Inflammatory macrophage (primary cell): ENCODE results near the gene ENTREP3.
A peak's percentile ranks its signal among the peaks of the same experiment; 100 is the strongest.
"Not testable (repeated sequence)": the region's sequence is repeated elsewhere in the genome, so short reads cannot be mapped to it uniquely, and the experiment has no call there.

Experiments used
- DNase-seq, 2 donors: peaks; one replicate each; pipeline ENCODE4 v3.0.0-alpha.2; 2020 to 2022

Gene ENTREP3

DNA sequence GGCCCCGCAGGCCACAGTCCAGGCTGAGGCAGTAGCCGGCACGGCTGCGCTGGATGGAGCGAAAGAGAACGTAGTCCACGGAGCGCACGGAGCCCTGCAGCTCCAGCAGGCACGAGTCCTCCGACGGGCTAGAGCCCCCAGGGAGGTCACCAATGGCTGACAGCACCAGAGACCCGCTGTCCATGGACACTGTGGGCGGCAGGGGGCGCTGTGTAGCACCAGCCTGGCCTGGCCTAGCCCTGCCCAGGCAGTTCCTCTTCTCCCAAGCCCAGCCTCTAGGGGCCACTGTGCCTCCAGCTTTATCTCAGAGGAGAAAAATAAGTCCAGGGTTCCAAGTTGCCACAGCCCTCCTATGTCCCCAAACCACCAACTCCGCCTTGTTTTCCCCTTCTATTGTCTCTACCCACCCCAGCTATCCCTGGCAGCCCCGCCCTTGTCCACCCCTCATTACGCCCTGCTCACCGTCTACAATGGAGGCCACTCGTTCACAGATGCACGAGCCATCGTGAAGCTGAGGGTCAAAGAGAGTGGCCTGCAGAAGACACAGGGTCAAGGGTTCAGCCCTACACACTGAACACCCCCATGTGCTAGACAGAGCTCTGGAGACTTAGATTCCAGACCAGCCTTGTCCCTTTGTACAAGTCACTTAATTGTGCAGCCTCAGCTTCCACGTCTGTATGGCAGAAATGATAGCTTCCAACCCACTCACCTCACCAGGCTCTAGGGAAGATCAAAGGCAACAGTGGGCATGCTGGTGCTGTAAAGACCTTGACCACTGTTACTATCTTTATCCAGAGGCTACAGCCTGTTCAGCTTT, 4.4 kb downstream of the ENTREP3 start:
- DNase-seq, result peak; percentile 94 to 95

DNA sequence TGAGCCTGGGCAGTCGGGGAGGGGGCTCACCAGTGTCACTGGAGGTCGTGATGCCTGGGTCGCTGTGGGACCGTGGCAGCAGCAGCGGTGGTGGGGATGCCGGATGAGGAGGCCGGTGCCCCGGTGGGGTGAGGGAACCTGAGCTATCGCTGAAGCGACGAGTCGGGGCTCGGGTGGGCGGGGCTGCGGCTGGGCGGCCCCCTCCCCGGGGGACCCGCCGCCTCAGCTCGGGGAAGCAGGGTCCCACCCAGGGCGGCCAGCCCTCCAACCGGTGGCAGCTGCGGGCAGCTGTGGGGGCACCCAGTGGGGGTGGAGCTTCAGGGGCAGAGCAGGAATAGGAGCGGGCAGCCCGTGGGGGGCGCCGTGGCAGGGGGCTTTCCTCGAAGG, 5.0 kb downstream of the ENTREP3 start:
- DNase-seq, result no peak

- DNase-seq, result no peak
Observed at GRCh38 chr1:155247667-155248553, 7.4 kb downstream of the ENTREP3 start.

DNA sequence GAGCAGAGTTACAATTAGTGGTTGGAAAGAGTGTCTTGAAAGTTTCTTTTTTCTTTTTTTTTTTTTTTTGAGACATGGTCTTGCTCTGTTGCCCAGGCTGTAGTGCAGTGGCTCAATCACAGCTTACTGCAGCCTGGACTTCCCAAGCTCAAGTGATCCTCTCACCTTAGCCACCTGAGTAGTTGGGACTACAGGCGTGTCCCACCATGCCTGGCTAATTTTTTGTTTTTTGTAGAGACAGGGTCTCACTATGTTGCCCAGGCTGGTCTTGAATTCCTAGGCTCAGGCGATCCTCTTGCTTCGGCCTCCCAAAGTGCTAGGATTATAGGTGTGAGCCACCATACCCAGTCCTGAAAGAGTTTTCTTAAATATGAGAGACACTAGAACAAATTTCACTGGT, 8.5 kb downstream of the ENTREP3 start:
- not testable (repeated sequence) for DNase-seq

DNA sequence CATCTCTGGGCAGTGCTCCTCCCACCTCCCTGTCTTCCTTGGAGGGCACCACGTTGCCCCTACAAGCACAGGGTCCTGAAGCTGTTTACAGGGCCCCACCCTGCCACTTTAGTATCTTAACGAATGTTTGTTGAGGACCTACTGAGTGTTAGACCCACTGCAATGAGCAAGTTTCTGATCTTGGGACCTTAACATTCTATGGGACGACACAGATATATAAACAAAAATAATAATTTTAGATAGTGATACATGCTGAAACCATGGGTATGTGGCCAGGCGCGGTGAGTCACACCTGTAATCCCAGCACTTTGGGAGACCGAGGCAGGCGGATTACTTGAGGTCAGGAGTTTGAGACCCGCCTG, 10.1 kb downstream of the ENTREP3 start:
- DNase-seq, result no peak

DNA sequence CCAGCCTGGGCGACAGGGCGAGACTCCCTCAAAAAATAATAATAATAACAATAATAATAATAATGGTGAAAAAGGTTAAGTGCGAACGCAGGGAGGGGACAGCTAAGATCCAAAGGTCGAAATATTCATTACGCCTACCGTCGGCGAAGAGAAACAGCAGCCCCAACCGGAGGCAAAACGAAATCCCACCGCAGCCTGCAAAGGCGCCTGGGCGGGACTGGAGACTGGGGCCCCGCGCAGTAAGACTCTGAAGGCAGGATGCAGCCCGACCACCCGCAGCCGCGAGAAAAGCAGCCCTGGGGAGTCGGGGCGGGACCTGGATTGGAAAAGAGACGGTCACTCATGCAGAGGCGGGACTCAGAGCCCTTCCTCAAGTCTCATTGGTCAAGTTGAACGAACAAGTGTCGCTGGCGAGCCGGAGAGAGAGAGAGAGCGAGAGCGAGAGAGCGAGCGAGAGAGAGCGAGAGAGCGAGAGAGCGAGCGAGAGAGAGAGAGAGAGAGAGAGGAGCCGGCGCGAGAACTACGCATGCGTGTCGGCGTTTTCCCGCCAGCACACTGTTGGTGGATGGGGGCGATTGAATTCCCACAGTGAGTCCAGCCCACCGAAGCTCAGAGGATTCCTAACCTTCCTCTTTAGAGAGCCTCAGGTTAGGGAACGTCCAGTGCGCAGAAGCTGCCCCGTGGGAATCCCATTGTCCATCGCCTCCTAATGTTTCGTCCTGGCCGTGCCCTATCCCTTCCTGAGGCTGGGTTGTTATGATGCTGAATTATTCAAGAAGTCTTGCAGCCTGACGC, 10.7 kb downstream of the ENTREP3 start:
- DNase-seq, result peak; percentile 97 to 99

DNA sequence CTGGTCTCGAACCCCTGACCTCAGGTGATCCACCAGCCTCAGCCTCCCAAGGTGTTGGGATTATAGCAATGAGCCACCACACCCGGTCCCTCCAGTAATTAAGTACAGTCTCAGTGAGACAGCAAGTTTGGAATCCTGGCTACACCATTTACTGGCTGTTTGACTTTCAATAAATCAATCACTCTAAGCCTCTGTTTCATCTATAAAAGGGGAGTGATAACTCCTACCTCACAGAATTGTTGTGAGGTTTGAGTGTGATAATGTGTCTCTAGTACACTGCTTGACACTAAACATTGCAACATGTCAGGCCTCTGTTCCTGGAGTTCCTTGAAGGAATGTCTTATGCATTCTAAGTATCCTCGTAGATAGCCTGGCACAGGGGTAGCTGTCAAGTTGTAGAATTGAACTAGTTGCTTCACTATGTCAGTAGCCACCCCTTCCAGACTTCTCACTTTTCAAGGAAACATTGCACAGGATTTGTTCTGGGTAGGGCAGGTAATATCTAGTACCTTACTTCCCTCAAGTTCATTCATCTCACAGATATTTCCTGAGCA, 12.4 kb downstream of the ENTREP3 start:
- no peak for DNase-seq

- DNase-seq, result peak; percentile 91 to 97
Observed at GRCh38 chr1:155241841-155242264, 13.4 kb downstream of the ENTREP3 start.

DNA sequence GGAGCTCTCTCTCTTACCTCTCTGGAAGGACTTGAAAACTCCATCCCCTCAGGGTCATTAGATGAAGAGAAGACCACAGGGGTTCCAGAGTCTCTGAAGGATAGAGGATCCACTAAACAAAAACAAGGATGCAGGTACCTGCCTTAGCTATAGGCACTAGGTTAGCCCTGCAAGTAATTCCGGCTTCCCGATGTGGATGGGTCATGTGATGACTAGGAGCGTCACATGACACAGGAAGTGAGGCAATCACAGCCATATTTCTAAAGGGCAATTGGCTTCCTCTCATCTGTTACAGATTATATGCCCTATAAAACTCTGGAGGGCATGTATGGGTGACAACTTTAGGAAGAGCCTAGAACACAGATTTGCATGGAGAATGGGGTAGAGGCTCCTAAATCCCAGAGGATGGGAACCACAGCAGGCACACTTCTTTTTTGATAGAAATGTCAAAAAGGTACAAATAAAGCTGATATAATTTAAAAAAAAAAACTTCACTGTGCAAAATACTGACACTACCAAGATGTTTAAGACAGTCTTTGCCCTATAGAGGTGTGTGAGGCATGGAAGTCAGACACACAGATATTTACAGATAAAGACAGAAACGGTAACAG, 14.1 kb downstream of the ENTREP3 start:
- peak; percentile 92 for DNase-seq

DNA sequence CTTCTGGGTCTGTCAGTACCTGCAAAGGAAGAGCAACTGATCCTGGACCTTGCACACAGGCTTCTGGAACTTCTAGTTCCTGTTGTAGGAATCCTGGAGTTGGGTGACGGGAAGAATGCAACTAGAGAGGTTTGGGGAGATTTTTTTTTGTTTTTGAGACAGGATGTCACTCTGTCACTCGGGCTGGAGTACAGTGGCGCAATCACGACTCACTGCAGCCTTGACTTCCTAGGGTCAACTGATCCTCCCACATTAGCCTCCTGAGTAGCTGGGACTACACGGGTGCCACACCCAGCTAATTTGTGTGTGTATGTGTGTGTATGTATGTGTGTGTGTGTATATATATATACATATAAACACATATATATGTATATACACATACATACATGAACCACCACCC, 18.8 kb downstream of the ENTREP3 start:
- peak; percentile 41 to 66 for DNase-seq

DNA sequence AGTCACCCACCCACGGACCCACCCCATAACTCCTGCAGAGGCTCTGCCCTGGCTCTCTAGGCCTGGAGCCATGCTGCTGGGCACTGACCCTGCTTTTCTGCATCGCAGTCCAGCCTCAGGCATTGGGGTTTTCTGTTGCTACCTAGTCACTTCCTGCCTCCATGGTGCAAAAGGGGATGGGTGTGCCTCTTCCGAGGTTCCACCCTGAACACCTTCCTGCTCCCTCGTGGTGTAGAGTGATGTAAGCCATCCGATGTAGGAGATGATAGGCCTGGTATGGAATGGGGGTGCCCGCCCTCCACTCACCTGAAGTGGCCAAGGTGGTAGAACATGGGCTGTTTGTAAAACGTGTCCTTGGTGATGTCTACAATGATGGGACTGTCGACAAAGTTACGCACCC, 19.9 kb downstream of the ENTREP3 start:
- DNase-seq, result not testable (repeated sequence)

DNA sequence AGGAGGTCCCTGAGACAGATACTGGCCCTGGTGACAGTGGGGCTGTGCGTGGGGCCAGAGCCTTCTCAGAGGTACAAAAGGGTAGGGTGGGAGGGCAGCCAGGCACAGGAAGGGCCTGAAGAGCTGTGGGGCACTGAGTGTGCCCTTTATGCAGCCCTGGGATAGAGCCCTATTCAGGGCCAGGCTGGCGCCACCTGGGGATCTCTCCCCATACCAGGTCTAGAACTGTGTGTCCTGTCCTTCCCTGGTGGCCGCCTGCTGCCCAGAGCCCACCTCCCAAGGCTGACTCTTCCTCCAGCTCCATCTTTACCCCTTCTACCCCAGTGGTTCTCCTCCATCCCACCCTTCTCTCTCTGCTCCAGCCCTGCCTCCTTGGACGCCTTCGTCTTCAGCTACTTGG, 21.8 kb downstream of the ENTREP3 start:
- DNase-seq, result not testable (repeated sequence)

DNA sequence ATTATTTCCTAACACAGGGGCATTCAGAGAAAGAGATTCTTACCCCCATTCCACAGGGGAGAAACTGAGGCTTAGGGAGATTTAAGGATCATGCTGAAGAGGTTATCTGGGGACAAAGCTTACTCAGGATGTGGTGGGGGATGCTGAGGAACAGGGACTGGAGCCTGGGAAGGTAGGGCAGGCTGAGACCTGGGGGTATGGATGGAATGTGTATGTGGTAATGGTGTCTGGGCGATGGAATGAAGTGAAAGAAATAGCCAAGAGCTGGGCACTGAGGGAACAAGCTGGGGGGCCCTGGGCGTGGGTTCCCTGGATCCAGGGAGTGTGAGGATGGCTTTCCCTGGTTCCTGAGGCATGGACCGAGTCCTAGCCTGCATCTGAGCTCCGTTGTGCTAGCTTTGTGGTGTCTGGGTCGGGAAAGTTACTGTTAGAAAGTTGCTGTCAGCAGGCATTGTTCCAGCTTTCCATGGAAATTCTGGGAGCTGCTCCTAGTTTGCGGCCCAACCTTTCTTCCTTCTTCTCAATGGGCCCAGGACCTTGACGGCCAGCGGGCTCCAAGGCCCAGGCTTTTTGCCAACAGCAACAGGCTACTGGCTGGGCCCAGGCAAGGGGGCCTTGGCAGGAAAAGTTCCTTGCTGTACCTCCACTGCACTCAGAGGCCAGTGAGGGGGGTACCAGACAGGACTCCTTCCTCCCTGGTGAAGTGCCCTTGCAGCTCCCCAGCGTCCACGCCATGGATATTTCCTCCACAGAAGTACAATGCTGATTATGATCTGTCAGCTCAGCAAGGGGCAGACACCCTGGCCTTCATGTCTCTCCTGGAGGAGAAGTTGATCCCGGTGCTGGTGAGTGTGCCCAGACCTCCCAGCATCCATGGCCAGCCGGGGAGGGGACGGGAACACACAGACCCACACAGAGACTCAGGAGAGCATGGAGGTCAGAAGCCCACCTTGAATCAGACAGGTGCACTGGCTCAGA, 23.0 kb downstream of the ENTREP3 start:
- not testable (repeated sequence) for DNase-seq

DNA sequence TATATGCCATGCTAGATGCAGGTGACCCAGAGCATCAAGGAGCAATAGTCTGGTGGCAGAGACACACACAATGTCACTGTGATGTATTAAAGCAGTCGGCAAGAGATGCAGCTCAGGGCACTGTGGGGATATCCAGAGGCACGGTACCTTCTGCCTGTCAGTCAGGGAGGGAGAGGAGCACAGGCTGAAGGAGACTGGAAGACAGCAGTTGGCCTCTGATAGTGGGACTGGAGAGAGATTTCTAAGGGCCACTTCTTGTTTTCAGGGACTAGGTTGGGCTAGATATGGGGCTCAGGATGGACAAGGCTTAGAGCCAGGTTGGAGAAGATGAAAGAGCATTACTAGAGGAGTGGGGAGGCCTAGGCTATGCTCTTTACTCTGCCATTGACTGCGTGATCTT, 24.0 kb downstream of the ENTREP3 start:
- DNase-seq, result not testable (repeated sequence)

DNA sequence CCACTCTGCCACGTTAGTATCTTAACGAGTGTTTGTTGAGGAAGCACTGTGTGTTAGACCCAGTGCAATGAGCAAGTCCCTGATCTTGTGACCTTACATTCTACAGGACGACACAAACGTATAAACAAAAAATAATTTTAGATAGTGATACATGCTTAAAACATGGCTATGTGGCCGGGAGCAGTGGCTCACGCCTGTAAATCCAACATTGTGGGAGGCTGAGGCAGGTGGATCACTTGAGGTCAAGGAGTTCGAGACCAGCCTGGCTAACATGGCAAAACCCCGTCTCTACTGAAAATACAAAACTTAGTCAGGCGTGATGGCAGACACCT, 27.2 kb downstream of the ENTREP3 start:
- DNase-seq, result no peak

DNA sequence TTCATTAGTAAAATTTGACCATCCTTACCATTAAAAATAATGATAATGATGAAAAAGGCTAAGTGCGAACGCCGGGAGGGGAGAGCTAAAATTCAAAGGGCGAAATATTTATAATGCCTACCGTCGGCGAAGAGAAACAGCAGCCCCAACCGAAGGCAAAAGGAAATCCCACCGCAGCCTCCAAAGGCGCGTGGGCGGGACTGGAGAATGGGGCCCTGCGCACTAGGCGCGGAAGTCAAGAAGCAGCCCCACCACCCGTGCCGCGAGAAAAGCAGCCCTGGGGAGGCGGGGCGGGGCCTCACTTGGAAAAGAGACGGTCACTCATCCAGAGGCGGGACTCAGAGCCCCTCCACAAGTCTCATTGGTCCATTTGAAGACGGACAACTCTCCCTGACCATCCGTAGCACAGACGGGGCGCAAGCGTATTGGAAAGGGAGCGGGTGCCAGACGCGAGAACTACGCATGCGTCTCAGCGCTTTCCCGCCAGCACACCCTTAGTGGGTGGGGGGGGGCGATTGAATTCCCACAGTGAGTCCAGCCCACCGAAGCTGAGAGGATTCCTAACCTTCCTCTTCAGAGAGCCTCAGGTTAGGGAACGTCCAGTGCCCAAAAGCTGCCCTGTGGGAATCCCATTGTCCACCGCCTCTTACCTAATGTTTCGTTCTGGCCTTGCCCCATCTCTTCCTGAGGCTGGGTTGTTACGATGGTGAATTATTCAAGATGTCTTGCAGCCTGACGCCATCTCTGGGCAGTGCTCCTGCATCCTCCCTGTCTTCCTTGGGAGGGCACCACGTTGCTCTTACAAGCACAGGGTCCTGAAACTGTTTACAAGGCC, 27.8 kb downstream of the ENTREP3 start:
- DNase-seq, result peak; percentile 99

GRCh38 chr1:155226910-155227260, 28.4 kb downstream of the ENTREP3 start:
- peak; percentile 50 to 66 for DNase-seq

DNA sequence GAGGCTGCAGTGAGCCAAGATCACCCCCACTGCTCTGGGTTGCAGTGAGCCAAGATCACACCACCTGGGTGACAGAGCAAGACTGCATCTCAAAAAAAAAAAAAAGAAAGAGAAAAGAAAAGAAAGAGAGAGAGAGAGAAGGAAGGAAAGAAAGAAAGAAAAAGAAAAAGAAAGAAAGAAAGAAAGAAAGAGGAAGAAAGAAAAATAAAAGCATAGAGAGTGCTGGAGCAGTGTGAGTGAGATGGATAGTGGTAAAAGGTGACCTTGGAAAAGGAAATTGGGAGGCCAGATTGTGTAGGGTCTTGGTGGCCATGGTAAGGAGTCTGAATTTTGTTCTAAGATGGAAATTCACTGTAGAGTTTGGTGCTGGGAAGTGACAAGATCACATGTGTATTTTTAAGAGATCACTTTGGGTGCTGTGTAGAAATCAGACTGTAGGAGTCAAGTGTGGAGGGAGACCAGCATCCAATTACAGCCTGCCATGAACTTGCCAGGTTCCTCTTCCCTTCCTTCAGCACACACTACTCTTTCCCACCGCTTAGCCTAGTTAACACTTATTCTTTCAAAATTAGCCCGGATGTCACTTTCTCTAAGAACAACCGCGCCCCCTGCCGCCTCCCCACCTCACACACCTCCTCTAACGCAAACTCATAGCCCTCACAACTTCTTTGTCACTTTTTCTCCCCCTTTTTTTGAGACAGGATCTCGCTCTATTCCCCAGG, 28.9 kb downstream of the ENTREP3 start:
- DNase-seq, result peak; percentile 90

- not testable (repeated sequence) for DNase-seq
Observed at GRCh38 chr1:155225404-155225759, 29.9 kb downstream of the ENTREP3 start.

GRCh38 chr1:155223047-155223446, 32.2 kb downstream of the ENTREP3 start:
- DNase-seq, result peak; percentile 57 to 60
